Fibroblast of villous mesenchyme (primary cell): ENCODE data around the gene P4HA1. TPM values are rescaled to one million over a fixed set of nuclear protein-coding genes. Genes with fewer than 3 reads are reported as not detected.

Source experiments
- DNase-seq: peaks from one replicate; pipeline ENCODE4 v3.0.0-alpha.2; 2010; ENCODE audit warnings: low read depth
- H3K4me3 ChIP-seq: 2 replicates; pipeline ENCODE4 v1.5.1; 2011; ENCODE audit warnings: low read depth, mild to moderate bottlenecking, low read length
- CTCF ChIP-seq: IDR thresholded peaks from 2 replicates; pipeline ENCODE4 v1.5.1; 2012; ENCODE audit warnings: low read depth, mild to moderate bottlenecking, low read length; ENCODE audit not compliant: insufficient read depth
- total RNA-seq: library from RNA; depleted of rRNA; stranded (reverse); fragments of >200 nt; gene quantifications from 2 replicates; pipeline ENCODE4 v1.2.3, GENCODE V29; 2012

The P4HA1 gene
- total RNA-seq, 1 donor = 323 TPM

- no peak for TF ChIP-seq CTCF
- DNase-seq = no peak
- H3K4me3 ChIP-seq = peak overlapping the region; percentile 99
These were observed 1.6 kb downstream of the P4HA1 start for GRCh38 chr10:73094986-73095480.

- peak; percentile 27 for DNase-seq
- no peak for TF ChIP-seq CTCF
- peak overlapping the region; percentile 99 for H3K4me3 ChIP-seq
These were observed 2.5 kb downstream of the P4HA1 start for GRCh38 chr10:73093922-73094850.

GRCh38 chr10:73092830-73093229, 3.8 kb downstream of the P4HA1 start:
- no peak overlapping the region for H3K4me3 ChIP-seq
- no peak for TF ChIP-seq CTCF
- no peak for DNase-seq

GRCh38 chr10:73088304-73088703, 8.4 kb downstream of the P4HA1 start:
- DNase-seq = no peak
- TF ChIP-seq CTCF = no peak
- H3K4me3 ChIP-seq = no peak overlapping the region

- no peak overlapping the region for H3K4me3 ChIP-seq
- DNase-seq = no peak
- no peak for TF ChIP-seq CTCF
These were observed 9.8 kb downstream of the P4HA1 start for GRCh38 chr10:73086816-73087215.

GRCh38 chr10:73084209-73084608, 12.5 kb downstream of the P4HA1 start:
- no peak for DNase-seq
- no peak overlapping the region for H3K4me3 ChIP-seq
- no peak for TF ChIP-seq CTCF

GRCh38 chr10:73083221-73083620, 13.4 kb downstream of the P4HA1 start:
- no peak overlapping the region for H3K4me3 ChIP-seq
- peak; percentile 28 for DNase-seq
- TF ChIP-seq CTCF = no peak
